Lower leg skin (tissue), 4 donors: ENCODE results near the gene POU6F1. TPM values are rescaled to one million over a fixed set of nuclear protein-coding genes. Genes with fewer than 3 reads are reported as not detected.

Experiments
- DNase-seq, 2 donors: peaks; one replicate each; pipeline ENCODE4 v3.0.0-alpha.2; 2019; ENCODE audit warnings: low spot score in 2 of 2
- H3K4me3 ChIP-seq: fragments of 200-600 bp; sonication (generic); 2 replicates; pipeline ENCODE4 v1.5.1; 2017; ENCODE audit warnings: mild to moderate bottlenecking, low read depth; ENCODE audit not compliant: poor library complexity, severe bottlenecking
- CTCF ChIP-seq, 3 donors: fragments of 450-650 bp; IDR thresholded peaks; one replicate each; pipeline ENCODE4 v1.5.1; 2016; ENCODE audit warnings: antibody characterized with exemption in 3 of 3, mild to moderate bottlenecking in 3 of 3, moderate library complexity in 2 of 3
- POLR2A ChIP-seq, 2 donors: fragments of 450-650 bp; IDR thresholded peaks; one replicate each; pipeline ENCODE4 v1.6.1; 2016 to 2017; ENCODE audit warnings: antibody characterized with exemption in 2 of 2, mild to moderate bottlenecking in 1 of 2, moderate library complexity in 1 of 2
- WGBS, 2 donors: methylation state at CpG; one replicate each; pipeline ENCODE4 v1.1.5; 2018; 5-methylcytosine and 5-hydroxymethylcytosine counted together
- intact Hi-C: fragments of 100-400 bp; cut with DNase I; formaldehyde crosslinking; loops from one replicate; pipeline ENCODE4 v1.15.0; 2023; ENCODE audit warnings: low total_unique reads
- total RNA-seq, 4 donors: library from RNA; depleted of rRNA; stranded (reverse); fragments of >200 nt; gene quantifications; one replicate each; pipeline ENCODE4 v1.1.0, GENCODE V29; 2016

POU6F1 gene
- total RNA-seq, 4 donors from 2014 or later, result 5.5 to 20.2 (median 10.6) TPM

DNA sequence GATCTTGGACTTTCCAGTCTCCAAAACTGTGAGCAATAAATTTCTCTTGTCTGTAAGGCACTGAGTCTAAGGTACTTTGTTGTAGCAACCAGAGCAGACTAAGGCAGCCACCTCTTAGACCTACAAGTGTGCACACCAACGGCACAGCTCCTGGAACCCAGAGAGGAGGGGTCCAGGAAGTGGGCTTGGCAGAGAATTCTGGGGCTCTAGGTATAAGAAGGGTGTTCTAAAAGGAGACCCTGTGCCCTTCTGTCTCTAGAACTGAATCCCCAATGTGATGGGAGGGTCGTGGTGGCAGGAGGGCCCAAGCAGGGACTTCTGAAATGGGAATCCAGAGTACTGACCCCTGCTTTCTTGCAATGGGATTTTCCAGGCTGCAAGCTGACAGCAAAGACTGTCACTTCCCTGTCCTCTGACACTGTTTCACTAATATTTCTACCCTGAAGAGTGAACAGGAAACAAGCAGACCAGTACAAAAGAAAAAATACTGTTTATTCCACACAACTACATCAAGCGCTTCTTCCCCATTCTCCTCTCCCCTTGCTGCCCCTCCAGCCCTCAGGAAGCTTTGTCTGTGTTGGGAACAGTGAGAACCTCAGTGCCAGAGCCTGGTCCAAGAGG is 31.3 kb downstream of the POU6F1 start:
- no peak for DNase-seq
- TF ChIP-seq CTCF (IDR thresholded peaks at IDR 0.05), result no peak
- no peak for TF ChIP-seq POLR2A (IDR thresholded peaks at IDR 0.05)
- intact Hi-C loops, result no loop called here
- no peak overlapping the region for H3K4me3 ChIP-seq
- WGBS, 2 donors, result 67 to 68% methylated on average over 3 of the region's 3 CpGs

DNA sequence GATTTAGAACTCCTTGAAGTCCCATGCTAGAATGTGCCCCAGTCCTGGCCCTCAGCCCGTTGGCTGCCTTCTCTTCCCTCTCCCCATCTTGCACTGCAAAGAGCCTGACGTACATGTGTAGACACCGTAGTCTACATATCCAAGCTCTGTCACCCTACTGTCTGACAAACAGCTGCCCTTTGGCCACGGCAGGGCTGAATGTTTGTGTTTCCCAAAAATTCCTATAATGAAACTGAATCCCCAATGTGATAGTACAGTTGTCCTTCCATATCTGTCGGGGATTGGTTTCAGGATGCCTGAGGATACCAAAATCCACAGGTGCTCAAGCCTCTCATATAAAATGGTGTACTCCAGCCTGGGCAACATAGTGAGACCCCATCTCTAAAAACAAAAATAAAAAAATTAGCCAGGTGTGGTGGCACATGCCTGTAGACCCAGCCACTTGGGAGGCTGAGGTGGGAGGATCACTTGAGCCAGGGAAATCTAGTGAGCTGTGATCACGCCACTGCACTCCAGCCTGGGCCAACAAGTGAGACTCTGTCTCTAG is 32.6 kb downstream of the POU6F1 start:
- DNase-seq, result no peak
- no peak overlapping the region for H3K4me3 ChIP-seq
- intact Hi-C loops, result no loop called here
- TF ChIP-seq POLR2A (IDR thresholded peaks at IDR 0.05) (no peak), CTCF (IDR thresholded peaks at IDR 0.05) (no peak)
- WGBS, 2 donors, result 88 to 93% methylated on average over 6 of the region's 6 CpGs

- intact Hi-C loops, result no loop called here
Measured at GRCh38 chr12:51183816-51184215, 34.0 kb downstream of the POU6F1 start.

GRCh38 chr12:51183349-51183748 is 34.5 kb downstream of the POU6F1 start:
- WGBS, 2 donors, result 81 to 86% methylated on average over 3 of the region's 3 CpGs
- no peak overlapping the region for H3K4me3 ChIP-seq
- intact Hi-C loops, result no loop called here
- TF ChIP-seq CTCF (IDR thresholded peaks at IDR 0.05) (no peak), POLR2A (IDR thresholded peaks at IDR 0.05) (no peak)
- no peak for DNase-seq

More at GRCh38 chr12:51183816-51184215, 34.0 kb downstream of the POU6F1 start:
- no peak for TF ChIP-seq POLR2A (IDR thresholded peaks at IDR 0.05)
- TF ChIP-seq CTCF (IDR thresholded peaks at IDR 0.05), result no peak
- 47% methylated on average over 3 of the region's 3 CpGs for WGBS, 2 donors
- DNase-seq, result no peak
- H3K4me3 ChIP-seq, result no peak overlapping the region

DNA sequence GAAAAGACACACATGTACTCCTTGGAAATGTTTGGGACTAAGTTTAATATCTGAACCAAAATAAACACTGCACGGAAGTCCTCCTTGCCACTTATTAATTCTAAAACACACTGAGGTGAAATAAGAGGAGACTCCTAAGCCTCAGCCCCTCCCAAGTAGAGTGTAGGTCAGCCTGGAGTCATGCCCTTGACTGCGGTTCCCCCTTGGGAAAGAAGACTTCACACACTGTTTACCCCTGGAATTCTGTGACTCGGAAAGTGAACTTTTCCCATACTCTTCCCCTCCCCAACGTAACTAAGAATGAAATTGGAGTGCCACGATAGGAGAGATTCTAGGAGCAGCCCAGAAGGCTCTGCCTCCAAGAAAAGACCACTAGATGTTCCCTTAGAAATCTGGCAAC is 36.3 kb downstream of the POU6F1 start:
- intact Hi-C loops, result no loop called here
- DNase-seq, result no peak
- 86 to 87% methylated on average over 5 of the region's 5 CpGs for WGBS, 2 donors
- no peak overlapping the region for H3K4me3 ChIP-seq
- no peak for TF ChIP-seq CTCF (IDR thresholded peaks at IDR 0.05)
- no peak for TF ChIP-seq POLR2A (IDR thresholded peaks at IDR 0.05)

GRCh38 chr12:51177897-51178296 is 40.0 kb downstream of the POU6F1 start:
- H3K4me3 ChIP-seq, result no peak overlapping the region
- WGBS, 2 donors, result 94 to 97% methylated on average over 2 of the region's 2 CpGs
- no peak for DNase-seq
- no peak for TF ChIP-seq CTCF (IDR thresholded peaks at IDR 0.05)
- no peak for TF ChIP-seq POLR2A (IDR thresholded peaks at IDR 0.05)
- intact Hi-C loops, result no loop called here
